Fibroblast of the aortic adventitia (primary cell): ENCODE data around the gene ECM2. TPM values are rescaled to one million over a fixed set of nuclear protein-coding genes. Genes with fewer than 3 reads are reported as not detected.

ENCODE experiments used
- DNase-seq: peaks from one replicate; pipeline ENCODE4 v3.0.0-alpha.2; 2010; ENCODE audit warnings: low read depth
- H3K4me3 ChIP-seq: 2 replicates; pipeline ENCODE4 v1.5.1; 2011; ENCODE audit warnings: low read depth, mild to moderate bottlenecking, control low read depth, low read length, moderate library complexity
- total RNA-seq: library from RNA; depleted of rRNA; stranded (reverse); fragments of >200 nt; gene quantifications from 2 replicates; pipeline ENCODE4 v1.2.3, GENCODE V29; 2012; ENCODE audit warnings: low replicate concordance
- TF ChIP-seq, protein P1 (sequence below): IDR thresholded peaks from 2 replicates; pipeline ENCODE4 v1.5.1; 2011; ENCODE audit warnings: mild to moderate bottlenecking, low read length, control low read depth, inconsistent platforms; ENCODE audit not compliant: insufficient read depth

ECM2 gene
- total RNA-seq, 1 donor = 23.3 TPM

DNA sequence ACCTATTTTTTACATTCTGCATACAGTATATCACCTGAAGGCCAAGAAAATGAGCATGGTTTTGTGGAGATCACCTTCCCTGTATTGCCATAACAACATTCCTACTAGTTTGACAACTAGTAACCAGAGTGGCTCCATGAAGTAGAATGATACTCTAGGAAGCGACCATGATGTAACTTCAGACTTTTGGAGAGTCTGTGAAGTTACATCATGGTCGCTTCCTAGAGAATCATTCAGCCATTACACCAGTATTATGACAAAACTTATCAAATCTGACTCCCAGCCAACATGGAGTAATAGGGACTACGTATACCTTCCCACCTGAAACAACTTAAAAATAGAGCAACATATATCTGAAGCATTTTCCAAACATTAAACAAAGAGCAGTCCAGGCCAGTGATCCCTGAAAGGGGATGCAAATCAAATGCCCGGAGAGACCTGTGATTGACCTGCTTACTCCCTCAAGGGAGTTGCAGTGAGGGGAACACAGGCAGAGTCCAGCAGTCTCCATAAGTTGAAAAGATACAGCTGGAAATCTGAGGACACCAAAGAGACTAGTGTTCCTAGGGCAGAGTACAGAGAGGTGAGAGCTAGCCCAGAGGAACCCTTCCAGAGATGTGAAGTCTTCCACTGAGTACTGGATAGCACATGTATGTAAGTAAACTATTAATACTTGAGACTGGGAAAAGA, 7.8 kb downstream of the ECM2 start:
- H3K4me3 ChIP-seq = no peak overlapping the region
- TF ChIP-seq, protein P1, sequence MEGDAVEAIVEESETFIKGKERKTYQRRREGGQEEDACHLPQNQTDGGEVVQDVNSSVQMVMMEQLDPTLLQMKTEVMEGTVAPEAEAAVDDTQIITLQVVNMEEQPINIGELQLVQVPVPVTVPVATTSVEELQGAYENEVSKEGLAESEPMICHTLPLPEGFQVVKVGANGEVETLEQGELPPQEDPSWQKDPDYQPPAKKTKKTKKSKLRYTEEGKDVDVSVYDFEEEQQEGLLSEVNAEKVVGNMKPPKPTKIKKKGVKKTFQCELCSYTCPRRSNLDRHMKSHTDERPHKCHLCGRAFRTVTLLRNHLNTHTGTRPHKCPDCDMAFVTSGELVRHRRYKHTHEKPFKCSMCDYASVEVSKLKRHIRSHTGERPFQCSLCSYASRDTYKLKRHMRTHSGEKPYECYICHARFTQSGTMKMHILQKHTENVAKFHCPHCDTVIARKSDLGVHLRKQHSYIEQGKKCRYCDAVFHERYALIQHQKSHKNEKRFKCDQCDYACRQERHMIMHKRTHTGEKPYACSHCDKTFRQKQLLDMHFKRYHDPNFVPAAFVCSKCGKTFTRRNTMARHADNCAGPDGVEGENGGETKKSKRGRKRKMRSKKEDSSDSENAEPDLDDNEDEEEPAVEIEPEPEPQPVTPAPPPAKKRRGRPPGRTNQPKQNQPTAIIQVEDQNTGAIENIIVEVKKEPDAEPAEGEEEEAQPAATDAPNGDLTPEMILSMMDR = no peak
- no peak for DNase-seq

DNA sequence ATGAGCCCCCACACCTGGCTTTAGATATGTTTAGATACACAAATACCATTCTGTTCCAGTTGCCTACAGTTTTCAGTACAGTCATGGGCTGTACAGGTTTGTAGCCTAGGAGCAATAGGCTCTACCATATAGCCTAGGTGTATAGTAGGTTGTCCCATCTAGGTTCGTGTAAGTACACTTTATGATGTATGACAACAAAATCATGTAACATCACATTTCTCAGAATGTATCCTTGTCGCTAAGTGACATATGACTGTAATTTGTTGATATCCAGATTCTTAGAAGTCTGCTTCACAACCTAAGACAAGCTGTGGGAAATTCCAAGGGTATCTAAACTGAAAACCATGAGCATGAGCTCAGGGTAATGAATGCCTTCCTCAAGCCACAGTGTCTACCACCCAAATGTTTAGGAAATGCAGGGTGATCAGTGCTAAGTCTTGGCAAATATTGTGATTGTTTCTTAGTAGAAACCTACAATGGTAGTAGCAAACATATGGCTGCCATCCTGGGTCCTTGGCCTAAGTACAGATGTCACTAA, 8.4 kb downstream of the ECM2 start:
- no peak for DNase-seq
- H3K4me3 ChIP-seq = no peak overlapping the region
- TF ChIP-seq, protein P1 = no peak

DNA sequence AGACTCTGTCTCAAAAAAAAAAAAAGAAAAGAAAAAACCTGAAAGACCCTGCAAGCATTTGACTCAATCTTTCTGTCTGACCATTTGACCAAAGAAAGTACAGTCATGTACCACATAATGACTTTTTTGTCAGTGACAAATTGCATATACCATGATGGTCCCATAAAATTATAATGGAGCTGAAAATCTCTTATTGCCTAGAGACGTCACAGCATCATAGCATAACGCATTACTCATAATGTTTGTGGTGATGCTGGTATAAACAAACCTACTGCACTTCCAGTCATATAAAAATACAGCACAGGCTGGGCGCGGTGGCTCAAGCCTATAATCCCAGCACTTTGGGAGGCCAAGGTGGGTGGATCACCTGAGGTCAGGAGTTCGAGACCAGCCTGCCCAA, 10.5 kb downstream of the ECM2 start:
- TF ChIP-seq, protein P1 = no peak
- DNase-seq = no peak
- H3K4me3 ChIP-seq = no peak overlapping the region

DNA sequence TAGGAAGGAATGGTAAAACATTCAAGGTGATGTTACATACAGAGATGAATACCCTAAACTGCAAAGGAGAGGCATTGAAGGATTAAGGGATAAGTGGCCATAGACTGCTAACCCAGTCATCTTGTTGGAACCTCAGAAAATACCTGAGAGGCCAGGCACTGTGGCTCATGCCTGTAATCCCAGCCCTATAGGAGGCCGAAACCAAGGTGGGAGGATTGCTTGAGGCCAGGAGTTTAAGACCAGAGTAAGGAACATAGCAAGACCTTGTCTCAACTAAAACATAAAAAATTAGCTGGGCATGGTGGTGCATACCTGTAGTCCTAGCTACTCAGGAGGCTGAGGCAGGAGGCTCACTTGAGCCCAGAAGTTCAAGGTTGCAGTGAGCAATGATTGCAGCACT, 10.9 kb downstream of the ECM2 start:
- TF ChIP-seq, protein P1 = no peak
- no peak overlapping the region for H3K4me3 ChIP-seq

DNA sequence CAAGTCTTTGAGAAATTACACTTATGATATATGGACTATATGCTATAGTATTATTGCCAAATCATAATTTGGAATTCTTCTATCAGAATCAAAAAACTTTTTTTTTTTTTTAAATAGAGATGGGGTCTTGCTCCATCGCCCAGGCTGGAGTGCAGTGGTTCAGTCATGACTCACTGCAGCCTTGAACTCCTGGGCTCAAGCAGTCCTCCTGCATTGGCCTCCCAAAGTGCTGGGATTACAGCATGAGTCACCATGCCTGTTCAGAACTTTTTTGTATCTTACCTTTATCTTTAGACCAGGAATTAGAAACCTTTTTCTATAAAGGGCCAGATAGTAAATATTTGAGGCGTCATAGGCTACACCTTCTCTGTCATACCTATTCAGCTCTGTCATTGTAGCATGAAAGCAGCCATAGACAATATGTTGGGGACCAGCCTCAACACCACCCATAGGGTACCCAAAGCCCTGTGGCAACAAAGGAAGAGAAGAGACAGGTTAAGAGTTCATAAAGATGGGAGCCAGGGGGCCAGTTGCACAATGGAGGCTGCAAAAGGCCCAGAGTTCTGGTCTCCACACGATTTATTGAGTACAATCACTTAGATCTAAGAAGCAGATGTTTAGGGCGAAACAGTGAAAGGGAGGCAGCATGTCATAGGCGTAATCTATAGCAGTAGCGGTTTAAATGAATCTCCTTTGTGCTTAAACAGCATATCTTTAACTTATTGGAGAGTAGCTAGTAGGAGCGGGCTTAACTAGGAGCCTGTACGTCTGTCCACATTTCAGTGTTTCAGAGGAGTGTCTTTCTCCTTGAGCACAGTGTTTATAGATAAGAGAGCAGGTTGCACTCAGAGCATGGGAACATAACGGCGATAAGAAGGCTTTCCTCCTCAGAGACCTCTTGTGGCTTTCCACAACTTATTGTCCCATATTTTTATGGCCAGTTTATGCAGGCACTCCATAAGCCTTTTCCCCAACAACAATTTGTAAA, 12.5 kb downstream of the ECM2 start:
- DNase-seq = no peak
- TF ChIP-seq, protein P1 = no peak
- no peak overlapping the region for H3K4me3 ChIP-seq

More for the DNA sequence above, 10.9 kb downstream of the ECM2 start:
- DNase-seq = no peak

DNA sequence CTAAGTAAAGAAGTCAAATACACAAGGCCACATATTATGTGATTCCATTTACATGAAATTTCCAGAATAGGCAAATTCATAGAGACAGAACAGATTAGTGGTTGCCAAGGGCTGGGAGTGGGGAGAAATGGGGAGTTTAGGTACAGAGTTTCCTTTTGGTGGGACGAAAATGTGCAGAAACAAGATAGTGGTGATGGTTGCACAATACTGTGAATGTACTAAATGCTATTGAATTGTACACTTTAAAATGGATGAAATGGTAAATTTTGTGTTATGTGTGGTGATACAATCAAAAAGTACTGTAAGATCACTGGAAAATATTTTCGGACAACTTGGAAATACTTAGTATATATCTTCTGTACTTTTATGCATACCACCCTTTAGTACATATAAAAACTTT, 15.0 kb downstream of the ECM2 start:
- TF ChIP-seq, protein P1 = no peak
- DNase-seq = no peak
- H3K4me3 ChIP-seq = no peak overlapping the region
